Motor neuron (in vitro differentiated cells): Measurements from ENCODE around the gene DCHS1. TPM values are rescaled to one million over a fixed set of nuclear protein-coding genes. Genes with fewer than 3 reads are reported as not detected.

ENCODE experiments used
- ATAC-seq, 8 experiments: fragments of 200-7000 bp; cut with Tn5 transposase; replicated peaks in 6 of 8; 2 replicates each; pipeline ENCODE4 v1.8.0; 2021; ENCODE audit warnings: mild to moderate bottlenecking in 8 of 8, moderate library complexity in 8 of 8
- H3K27ac ChIP-seq, 2 donors: fragments of 250-450 bp; sonication (Bioruptor Pico); 2 replicates each; pipeline ENCODE4 v1.9.0; 2021; ENCODE audit warnings: antibody characterized with exemption in 2 of 2, mild to moderate bottlenecking in 2 of 2, moderate library complexity in 1 of 2
- H3K4me1 ChIP-seq, 2 donors: fragments of 250-450 bp; sonication (Bioruptor Pico); replicated peaks in 1 of 2; 2 replicates each; pipeline ENCODE4 v1.6.1; 2021; ENCODE audit warnings: antibody characterized with exemption in 2 of 2, mild to moderate bottlenecking in 2 of 2, moderate library complexity in 1 of 2
- H3K4me3 ChIP-seq, 5 donors: fragments of 250-450 bp; sonication (Bioruptor Pico); 2 replicates each; pipeline ENCODE4 v1.9.0; 2021; ENCODE audit warnings: antibody characterized with exemption in 5 of 5, mild to moderate bottlenecking in 5 of 5, moderate library complexity in 4 of 5
- WGBS, 10 experiments: fragments of 450-650 bp; shearing (Covaris generic); methylation state at CpG; one replicate each; pipeline ENCODE4 v1.0.0; 2022; 5-methylcytosine and 5-hydroxymethylcytosine counted together
- in situ Hi-C, 9 experiments: fragments of 400-800 bp; cut with MboI; loops; one replicate each; pipeline ENCODE4 v1.15.0; 2021; ENCODE audit warnings: low sequenced_read_pairs in 9 of 9, low pct_unique_long_range_greater_than_20kb in 2 of 9; ENCODE audit not compliant: unreplicated experiment in 9 of 9
- total RNA-seq, 8 experiments: library from RNA; unstranded; fragments of 300-600 nt; gene quantifications; 2 replicates each; pipeline versions ENCODE4 v1.2.3 to v1.2.4, GENCODE V29; 2022

The DCHS1 gene
- total RNA-seq, 8 experiments from 2014 or later: 3.9 to 45.4 (median 24.3) TPM

DNA sequence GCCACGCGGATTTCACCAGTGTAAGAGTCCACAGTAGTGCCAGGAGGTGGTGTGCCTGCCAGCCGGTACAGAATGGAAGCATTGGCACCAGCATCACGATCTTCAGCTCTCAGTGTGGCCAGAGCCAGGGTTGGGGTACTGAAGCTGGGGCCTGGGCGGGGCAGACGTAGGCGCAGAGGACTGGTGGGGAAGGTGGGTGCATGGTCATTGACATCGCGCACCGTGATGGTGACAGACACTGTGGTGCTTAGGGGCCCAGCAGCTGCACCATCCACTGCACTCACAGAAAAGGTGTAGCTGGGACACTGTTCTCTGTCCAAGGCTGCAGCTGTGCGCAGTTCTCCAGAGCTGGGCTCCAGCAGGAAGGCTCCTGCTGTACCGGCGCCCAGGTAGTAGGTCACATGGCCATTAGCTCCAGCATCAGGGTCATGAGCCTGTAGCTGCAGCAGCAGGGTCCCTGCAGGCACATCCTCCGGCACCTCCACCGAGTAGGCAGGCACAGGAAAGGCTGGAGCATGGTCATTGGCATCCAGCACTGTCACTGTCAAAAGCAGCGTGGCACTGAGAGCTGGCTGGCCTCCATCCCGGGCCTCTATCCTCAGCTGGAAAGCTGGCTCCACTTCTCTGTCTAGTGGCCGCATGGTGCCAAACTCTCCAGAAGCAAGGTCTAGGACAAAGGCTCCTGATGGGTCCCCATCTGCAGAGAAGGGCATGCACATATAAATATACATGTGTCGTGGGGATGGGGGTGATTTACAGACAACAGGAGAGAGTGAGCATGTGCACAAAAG, 28.4 kb downstream of the DCHS1 start:
- H3K27ac ChIP-seq: no peak overlapping the region
- WGBS, 10 experiments: 50 to 90% (median 81%) methylated on average over 1 to 8 of the region's 19 CpGs; no CpG with 5 or more reads in 5 of the 10 experiments
- H3K4me1 ChIP-seq: no peaks in the 10 kb centered on the region
- no peak overlapping the region for H3K4me3 ChIP-seq
- ATAC-seq: no peak
- in situ Hi-C loops: no loop called here

DNA sequence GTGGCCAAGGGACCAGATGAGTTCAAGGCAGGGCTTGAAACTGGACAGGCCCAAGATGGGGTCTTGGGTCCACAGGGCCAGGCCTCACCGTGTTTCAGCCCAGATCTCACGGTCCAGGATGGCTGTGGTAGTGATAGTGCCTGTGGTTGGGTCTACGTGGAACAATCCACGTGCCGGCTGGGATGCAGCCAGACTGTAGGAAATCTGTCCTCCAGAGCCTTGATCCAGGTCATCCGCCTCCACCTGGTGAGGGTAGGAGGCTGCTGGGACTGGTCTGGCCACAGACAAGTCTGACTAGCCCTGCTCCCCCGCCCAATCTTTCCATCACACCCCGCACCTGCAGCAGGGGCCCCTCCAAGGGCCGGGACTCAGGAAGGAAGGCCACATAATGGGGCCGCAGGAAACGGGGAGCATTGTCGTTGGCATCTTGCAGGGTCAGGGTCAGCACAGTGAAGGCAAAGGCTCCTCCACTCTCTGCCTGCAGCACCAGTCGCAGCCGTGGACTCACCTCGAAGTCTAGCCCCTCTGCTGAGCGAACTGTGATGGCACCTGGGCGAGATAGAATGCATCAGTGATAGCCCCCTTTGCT, 29.7 kb downstream of the DCHS1 start:
- in situ Hi-C loops: no loop called here
- Histone ChIP-seq H3K27ac (no peak overlapping the region), H3K4me3 (no peak overlapping the region), H3K4me1 (no peaks in the 10 kb centered on the region)
- 40 to 97% (median 91%) methylated on average over 3 to 16 of the region's 17 CpGs; no CpG with 5 or more reads in 6 of the 10 experiments for WGBS, 10 experiments
- no peak for ATAC-seq

DNA sequence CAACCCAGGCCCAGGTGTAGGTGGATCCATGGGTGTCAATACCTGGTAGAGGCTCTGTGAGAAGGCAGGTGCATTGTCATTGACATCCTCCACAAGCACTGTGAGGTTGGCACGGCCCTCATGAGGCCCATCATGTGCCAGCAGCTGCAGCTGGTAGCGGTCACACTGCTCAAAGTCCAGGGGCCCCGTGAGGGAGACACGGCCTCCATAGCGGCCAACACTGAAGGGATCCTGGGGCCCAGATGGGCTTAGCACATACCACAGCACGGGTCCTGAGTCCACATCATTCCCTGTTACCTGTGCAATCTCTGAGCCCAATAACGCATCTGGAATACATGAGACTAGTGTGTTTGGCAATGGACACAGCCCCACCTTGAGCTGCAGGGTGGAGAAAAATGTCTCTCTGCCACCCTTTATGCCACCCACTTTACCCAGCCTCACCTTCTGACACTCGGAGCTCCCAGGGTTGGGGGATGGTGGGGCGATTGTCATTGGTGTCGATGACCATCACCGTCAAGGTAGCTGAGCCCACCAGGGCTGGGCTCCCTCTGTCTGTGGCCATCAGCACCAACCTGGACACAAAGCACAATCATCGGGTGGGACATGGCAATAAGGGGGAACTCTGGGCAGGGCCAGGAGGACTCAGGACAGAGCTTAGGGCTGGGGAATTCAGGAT, 30.3 kb downstream of the DCHS1 start:
- H3K4me3 ChIP-seq: no peak overlapping the region
- H3K27ac ChIP-seq: no peak overlapping the region
- H3K4me1 ChIP-seq: no peaks in the 10 kb centered on the region
- ATAC-seq: no peak
- WGBS, 10 experiments: 60 to 100% (median 93%) methylated on average over 1 to 9 of the region's 12 CpGs; no CpG with 5 or more reads in 4 of the 10 experiments
- in situ Hi-C loops: no loop called here

DNA sequence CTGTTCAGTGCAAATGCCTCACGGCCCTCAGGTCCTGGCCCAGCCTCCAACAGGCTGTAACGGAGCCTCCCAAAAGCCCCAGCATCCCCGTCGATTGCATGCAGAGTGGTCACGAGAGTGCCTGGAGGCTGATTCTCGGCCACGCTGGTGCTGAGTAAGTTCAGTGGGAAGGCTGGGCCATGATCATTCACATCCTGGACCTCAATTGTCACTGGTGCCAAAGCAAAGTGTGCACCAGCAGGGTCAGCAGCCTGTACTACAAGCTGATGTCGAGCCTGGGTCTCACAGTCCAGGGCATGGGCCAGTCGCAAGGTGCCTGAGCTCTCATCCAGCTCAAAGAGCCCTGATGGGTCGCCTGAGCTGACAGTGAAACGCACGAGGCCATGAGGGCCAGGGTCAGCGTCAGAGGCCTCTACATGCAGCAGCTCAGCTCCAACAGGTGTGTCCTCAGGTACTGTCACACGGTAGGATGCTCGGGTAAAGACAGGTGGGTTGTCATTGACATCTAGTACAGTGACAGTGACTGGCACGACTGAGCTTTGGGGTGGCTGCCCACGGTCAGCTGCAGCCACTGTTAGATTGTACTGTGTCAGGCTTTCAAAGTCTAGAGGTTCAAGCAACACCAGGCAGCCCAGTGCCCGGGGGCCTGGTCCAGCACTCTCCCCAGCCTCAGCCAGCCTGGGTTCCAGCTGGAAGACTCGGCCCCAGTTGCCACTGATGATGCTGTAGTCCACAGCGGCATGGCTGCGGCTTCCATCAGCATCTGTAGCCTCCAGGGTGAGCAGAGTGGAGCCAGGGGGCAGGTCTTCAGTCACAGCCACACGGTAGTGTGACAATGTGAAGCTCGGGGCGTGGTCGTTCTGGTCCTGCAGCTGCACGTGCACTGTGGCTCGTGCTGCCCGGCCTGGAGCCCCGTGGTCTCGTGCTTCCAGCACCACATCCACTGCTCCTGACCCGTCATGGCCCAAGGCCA, 31.9 kb downstream of the DCHS1 start:
- Histone ChIP-seq H3K27ac (no peak overlapping the region), H3K4me3 (no peak overlapping the region), H3K4me1 (peaks cover 3 to 5% of the 10 kb centered on the region in 2 donors)
- in situ Hi-C loops: loop anchor here in 2 of 9 experiments (25.0 kb wide), 1 partner anchor 236 kb away; the partner anchor contains the start of gene SMPD1 (in 2 of the 2)
- ATAC-seq: no peak
- 50 to 90% (median 83%) methylated on average over 2 to 10 of the region's 31 CpGs; no CpG with 5 or more reads in 5 of the 10 experiments for WGBS, 10 experiments

DNA sequence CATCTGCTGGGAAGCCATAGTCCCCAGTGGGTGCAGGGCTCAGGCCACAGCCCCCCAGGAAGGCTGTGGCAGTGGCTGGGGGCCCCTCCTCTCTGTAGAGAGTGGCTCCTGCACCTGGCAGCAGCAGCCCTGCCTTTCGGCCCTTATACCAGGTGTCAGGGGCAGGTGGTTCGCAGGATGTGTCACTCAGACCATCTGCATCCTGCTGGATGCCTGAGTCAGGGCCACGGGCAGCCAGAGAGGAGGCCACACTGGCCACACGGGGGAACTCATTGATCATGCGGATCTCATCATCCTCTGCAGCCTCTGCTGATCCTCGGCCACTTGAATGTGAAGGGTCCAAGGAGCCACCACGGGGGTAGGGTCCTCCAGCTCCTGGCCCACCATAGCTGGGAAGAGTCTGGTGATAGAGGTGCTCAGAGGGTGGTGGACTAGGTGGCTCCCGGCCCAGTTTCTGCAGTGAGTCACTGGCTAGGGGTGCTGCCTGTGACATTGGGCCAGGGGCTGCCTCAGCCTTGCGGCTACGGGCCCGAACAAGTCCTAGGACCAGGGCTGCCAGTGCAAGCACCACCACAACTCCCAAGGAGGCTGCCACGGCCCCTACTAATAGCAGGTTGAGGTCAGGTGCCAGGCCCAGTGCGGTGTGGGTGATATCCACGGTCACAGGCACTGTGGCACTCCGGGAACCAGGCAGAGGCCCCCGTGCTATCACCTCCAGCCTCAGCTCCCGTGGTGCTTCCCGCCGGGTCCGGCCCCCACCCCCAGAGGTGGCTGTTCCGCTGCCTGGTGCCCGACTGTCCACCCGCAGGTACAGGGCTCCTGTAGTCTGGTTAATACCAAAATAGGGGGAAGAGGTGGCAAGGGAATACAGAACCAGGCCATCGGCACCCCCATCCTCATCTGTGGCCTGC, 33.1 kb downstream of the DCHS1 start:
- in situ Hi-C loops: loop anchor here in 2 of 9 experiments (25.0 kb wide), 1 partner anchor 235 kb away; the partner anchor contains the start of gene SMPD1 (in 2 of the 2)

DNA sequence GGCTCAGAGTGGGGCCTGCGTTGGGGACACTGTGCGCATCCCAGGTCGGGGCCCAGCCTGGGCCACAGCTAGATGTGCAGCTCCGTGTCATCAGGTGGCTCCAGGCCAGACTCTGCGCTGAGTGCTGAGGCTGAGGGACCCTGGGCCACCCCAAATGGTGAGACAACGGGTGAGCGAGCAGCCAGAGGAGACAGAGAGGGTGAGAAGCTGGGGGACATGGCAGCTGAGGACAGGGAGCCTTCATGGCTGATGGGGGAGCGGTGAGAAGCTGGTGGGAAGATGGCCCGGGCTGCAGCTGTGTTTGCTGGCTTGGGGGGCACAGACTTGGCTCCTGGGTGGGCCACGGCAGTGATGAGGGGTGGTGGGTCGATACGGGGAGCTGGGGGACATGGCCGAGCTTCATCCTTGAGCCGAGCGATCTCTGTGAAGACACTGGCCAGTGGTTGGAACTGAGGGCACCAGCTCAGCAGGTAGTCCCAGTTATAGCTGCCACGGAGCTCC, 33.8 kb downstream of the DCHS1 start:
- in situ Hi-C loops: loop anchor here in 2 of 9 experiments (25.0 kb wide), 1 partner anchor 234 kb away; the partner anchor contains the start of gene SMPD1 (in 2 of the 2)
- H3K4me1 ChIP-seq: peaks cover 9 to 10% of the 10 kb centered on the region in 2 donors
- no peak overlapping the region for H3K27ac ChIP-seq
- WGBS, 10 experiments: 100% methylated on average over 3 of the region's 16 CpGs; no CpG with 5 or more reads in 9 of the 10 experiments
- no peak for ATAC-seq
- no peak overlapping the region for H3K4me3 ChIP-seq

More for the DNA sequence above, 33.1 kb downstream of the DCHS1 start:
- H3K4me1 ChIP-seq: peaks cover 9 to 10% of the 10 kb centered on the region in 2 donors
- WGBS, 10 experiments: 75 to 100% (median 80%) methylated on average over 1 to 4 of the region's 24 CpGs; no CpG with 5 or more reads in 5 of the 10 experiments
- no peak overlapping the region for H3K27ac ChIP-seq
- ATAC-seq: no peak
- H3K4me3 ChIP-seq: no peak overlapping the region

DNA sequence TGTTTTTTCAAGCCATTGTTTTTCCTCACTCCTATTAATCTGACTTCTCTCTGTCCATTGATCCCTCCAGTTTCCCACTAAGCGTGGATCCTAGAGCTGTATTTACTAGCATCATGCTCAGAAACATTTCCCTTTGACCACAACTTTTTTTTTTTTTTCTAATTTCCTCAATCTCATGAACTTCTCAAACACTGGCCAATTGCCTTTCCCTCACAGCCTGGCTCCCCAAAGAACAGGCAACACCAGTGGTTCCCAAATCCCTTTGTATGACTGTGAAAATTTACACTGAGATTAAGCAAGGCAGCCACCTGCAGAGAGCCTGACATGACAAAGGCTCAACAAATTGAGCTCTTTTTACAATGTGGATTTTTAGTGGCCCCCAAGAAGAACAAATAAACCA, 35.0 kb downstream of the DCHS1 start:
- WGBS, 10 experiments: 23 to 100% (median 95%) methylated on average over 1 of the region's 1 CpG; no CpG with 5 or more reads in 1 of the 10 experiments
- Histone ChIP-seq H3K4me3 (no peak overlapping the region), H3K27ac (no peak overlapping the region), H3K4me1 (peaks cover 9 to 10% of the 10 kb centered on the region in 2 donors)
- no peak for ATAC-seq
- in situ Hi-C loops: loop anchor here in 2 of 9 experiments (25.0 kb wide), 1 partner anchor 233 kb away; the partner anchor contains the start of gene SMPD1 (in 2 of the 2)

DNA sequence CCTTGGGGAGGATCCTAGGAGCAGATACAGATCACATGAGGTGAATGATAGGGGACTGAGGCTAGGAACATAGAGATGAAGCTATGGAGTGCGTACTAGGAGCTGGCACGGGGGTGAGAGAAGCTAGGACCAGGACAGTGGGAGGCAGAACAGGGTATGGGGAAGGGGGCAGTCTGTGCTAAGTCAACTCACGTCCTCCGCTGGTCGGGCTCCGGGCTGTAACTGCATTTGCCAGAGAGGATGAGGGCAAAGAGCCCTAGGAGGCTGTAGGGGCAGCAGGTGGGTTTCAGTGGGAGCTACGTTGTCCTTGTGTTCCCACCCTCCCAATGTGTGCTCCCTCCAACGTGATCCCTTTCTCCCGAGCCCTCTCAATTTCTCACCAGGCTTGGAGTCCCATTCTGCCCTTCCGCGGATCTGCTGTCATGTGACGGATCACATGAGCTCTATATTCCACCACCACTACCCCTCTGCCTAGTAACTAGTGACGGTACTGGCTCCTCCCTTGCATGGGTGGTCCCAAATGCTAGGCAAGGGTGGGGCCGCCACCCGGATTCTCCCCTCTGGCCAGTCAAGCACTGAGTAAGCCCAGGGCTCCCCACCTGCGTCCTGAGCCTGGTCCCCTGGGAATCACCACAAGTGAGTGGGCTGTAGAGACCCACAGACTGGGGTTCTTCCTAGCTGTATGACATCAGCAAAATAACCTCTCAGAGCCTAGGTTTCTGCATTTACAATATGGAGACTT, 36.4 kb downstream of the DCHS1 start, which contains the start of gene TPP1:
TPP1 (minus strand) TSS at position 419 of the 742 bp plus-strand sequence; CDS start at position 397, 22 bp downstream.
- peak; percentile 84 to 97 (median 96) for ATAC-seq
- Histone ChIP-seq H3K4me3 (peak within 1 kb of the TSS; percentile 58 to 82 (median 65)), H3K27ac (peak within 1 kb of the TSS in 1 of 2 donors; percentile 73), H3K4me1 (peaks cover 9 to 10% of the 10 kb centered on the region in 2 donors)
- 0% methylated on average over 1 to 8 of the region's 16 CpGs; no CpG with 5 or more reads in 2 of the 10 experiments for WGBS, 10 experiments
- in situ Hi-C loops: loop anchor here in 2 of 9 experiments (25.0 kb wide), 1 partner anchor 232 kb away; the partner anchor contains the start of gene SMPD1 (in 2 of the 2)

DNA sequence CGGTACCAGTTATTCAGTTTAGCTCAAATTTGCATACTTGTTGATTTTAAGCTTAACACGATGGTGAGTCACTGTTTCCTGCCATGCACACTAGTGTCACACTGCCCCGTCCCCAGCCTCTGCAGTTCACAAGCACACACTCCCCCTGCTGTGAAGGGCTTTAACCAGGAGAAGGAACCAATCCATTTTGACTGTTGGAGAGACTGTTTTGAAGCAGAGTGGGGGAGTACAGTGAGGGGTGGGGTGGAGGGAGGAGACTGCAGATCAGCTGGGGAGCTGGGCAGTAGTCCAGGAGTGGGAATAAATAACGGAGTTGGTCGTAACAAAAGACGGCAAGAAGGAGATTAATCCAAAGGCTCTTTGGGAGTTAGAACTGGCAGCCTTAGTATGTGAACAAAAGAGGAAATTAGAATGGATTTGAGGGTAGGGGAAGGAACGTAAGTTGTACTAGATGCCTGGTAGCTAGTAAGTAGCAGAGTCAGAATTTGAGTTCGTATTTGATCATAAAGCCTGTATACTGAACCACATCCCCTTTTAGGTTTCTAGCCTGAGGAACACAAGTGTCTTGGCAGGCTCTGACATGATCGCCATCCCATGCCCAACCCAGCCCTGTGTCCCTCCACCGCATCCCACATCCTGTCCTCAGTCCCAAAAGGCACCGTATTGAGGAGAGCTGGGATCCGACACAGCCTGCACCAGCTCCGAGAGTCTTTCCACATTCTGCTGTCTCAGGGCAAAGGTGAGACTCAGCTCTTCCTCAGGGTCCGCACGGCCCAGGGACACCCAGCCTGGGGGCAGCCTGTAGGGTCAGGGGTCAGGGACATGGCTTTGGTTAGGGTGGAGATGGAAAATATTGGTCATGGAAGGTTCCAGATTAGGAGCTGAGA, 37.2 kb downstream of the DCHS1 start:
- WGBS, 10 experiments: 0 to 71% (median 44%) methylated on average over 1 to 7 of the region's 15 CpGs
- Histone ChIP-seq H3K4me1 (peaks cover 10% of the 10 kb centered on the region in 2 donors), H3K4me3 (peak overlapping the region; percentile 58 to 82 (median 65)), H3K27ac (no peak overlapping the region)
- in situ Hi-C loops: loop anchor here in 2 of 9 experiments (25.0 kb wide), 1 partner anchor 231 kb away; the partner anchor contains the start of gene SMPD1 (in 2 of the 2)
- peak; percentile 8 to 74 (median 30) for ATAC-seq
